DND-41 (cell line): Measurements from ENCODE around the gene ZCCHC14.

ENCODE experiments used
- ATAC-seq: fragments of 200-7000 bp; cut with Tn5 transposase; 3 replicates; pipeline ENCODE4 v1.9.1; 2021; ENCODE audit warnings: low read depth; ENCODE audit not compliant: insufficient read depth
- DNase-seq: peaks from one replicate; pipeline ENCODE4 v3.0.0-alpha.2; 2020
- H2AFZ ChIP-seq: 2 replicates; pipeline ENCODE4 v1.6.0; 2012; ENCODE audit warnings: low read depth, low read length
- H3K27ac ChIP-seq: 2 replicates; pipeline ENCODE4 v1.5.1; 2012; ENCODE audit warnings: low read length, inconsistent platforms
- H3K27me3 ChIP-seq: fragments of 200-600 bp; sonication (generic); 2 replicates; pipeline ENCODE4 v1.6.0; 2012; ENCODE audit warnings: low read length, mild to moderate bottlenecking, inconsistent platforms; ENCODE audit not compliant: insufficient read depth, poor library complexity
- H3K36me3 ChIP-seq: 2 replicates; pipeline ENCODE4 v1.5.1; 2012; ENCODE audit warnings: low read length, inconsistent platforms; ENCODE audit not compliant: insufficient read depth
- H3K4me1 ChIP-seq: 2 replicates; pipeline ENCODE4 v1.5.1; 2012; ENCODE audit warnings: mild to moderate bottlenecking, low read length; ENCODE audit not compliant: insufficient read depth
- H3K4me2 ChIP-seq: 2 replicates; pipeline ENCODE4 v1.6.0; 2012; ENCODE audit warnings: mild to moderate bottlenecking, moderate library complexity, low read length, inconsistent platforms; ENCODE audit not compliant: insufficient read depth
- H3K4me3 ChIP-seq, 2 experiments: fragments of 200-600 bp in 1 of 2; shearing (Covaris generic) in 1 of 2; 2 replicates each; pipeline ENCODE4 v1.5.1; 2012 to 2016; ENCODE audit warnings: inconsistent platforms in 2 of 2, low read length in 2 of 2, mild to moderate bottlenecking in 2 of 2, low read depth in 1 of 2, moderate library complexity in 1 of 2
- H3K79me2 ChIP-seq: 2 replicates; pipeline ENCODE4 v1.6.0; 2012; ENCODE audit warnings: low read length, inconsistent platforms; ENCODE audit not compliant: insufficient read depth
- H3K9ac ChIP-seq: 2 replicates; pipeline ENCODE4 v1.6.0; 2012; ENCODE audit warnings: low read depth, mild to moderate bottlenecking, inconsistent platforms, low read length, moderate library complexity
- H3K9me3 ChIP-seq: 2 replicates; pipeline ENCODE4 v1.5.1; 2012; ENCODE audit warnings: low read length, moderate library complexity, mild to moderate bottlenecking, inconsistent platforms; ENCODE audit not compliant: insufficient read depth, severe bottlenecking
- H4K20me1 ChIP-seq: 2 replicates; pipeline ENCODE4 v1.6.0; 2012; ENCODE audit warnings: low read length; ENCODE audit not compliant: insufficient read depth
- EZH2 ChIP-seq: IDR thresholded peaks from 3 replicates; pipeline ENCODE4 v1.6.1; 2012; ENCODE audit warnings: borderline replicate concordance, low read depth, mild to moderate bottlenecking, moderate library complexity, low read length, inconsistent platforms; ENCODE audit not compliant: severe bottlenecking
- TF ChIP-seq, protein P1 (sequence below): IDR thresholded peaks from 2 replicates; pipeline ENCODE4 v1.5.1; 2012; ENCODE audit warnings: borderline replicate concordance, low read length, moderate library complexity, mild to moderate bottlenecking; ENCODE audit not compliant: poor library complexity, severe bottlenecking; ENCODE audit errors: extremely low read depth

Gene ZCCHC14

GRCh38 chr16:87437911-87438610 lies 54.8 kb downstream of the ZCCHC14 start:
- Histone ChIP-seq H3K27me3 (peaks cover 32% of the 10 kb centered on the region), H4K20me1 (0 out of 2 replicates have a peak, but pooled peaks cover 6% of the 10 kb centered on the region), H3K9ac (no peak overlapping the region), H2AFZ (no peak overlapping the region), H3K4me2 (no peak overlapping the region), H3K4me3 (no peak overlapping the region), H3K27ac (no peak overlapping the region), H3K79me2 (no peaks in the 10 kb centered on the region), H3K9me3 (no peaks in the 10 kb centered on the region), H3K4me1 (no peaks in the 10 kb centered on the region), H3K36me3 (no peaks in the 10 kb centered on the region)
- DNase-seq = no peak
- ATAC-seq = no peak
- no peak for TF ChIP-seq EZH2
- TF ChIP-seq, protein P1, sequence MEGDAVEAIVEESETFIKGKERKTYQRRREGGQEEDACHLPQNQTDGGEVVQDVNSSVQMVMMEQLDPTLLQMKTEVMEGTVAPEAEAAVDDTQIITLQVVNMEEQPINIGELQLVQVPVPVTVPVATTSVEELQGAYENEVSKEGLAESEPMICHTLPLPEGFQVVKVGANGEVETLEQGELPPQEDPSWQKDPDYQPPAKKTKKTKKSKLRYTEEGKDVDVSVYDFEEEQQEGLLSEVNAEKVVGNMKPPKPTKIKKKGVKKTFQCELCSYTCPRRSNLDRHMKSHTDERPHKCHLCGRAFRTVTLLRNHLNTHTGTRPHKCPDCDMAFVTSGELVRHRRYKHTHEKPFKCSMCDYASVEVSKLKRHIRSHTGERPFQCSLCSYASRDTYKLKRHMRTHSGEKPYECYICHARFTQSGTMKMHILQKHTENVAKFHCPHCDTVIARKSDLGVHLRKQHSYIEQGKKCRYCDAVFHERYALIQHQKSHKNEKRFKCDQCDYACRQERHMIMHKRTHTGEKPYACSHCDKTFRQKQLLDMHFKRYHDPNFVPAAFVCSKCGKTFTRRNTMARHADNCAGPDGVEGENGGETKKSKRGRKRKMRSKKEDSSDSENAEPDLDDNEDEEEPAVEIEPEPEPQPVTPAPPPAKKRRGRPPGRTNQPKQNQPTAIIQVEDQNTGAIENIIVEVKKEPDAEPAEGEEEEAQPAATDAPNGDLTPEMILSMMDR = peak; percentile 26

DNA sequence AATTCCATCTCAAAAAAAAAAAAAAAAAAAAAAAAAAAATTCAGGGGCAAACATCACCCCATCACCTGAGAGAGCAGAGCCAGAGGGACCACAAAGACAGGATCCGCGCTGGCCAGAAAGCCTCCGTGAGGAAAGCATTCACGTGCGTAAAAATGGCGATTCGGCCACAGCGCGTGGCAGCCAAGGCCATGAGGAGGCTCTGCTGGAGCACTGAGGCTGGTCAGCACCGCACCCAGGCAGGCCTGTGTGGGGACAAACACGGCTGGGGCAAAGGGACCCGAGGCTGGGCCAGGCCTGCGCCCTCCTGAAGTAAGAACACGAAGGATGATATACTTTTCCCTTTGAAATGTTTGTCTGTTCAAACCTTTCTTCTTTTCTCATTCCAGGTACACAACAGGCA lies 55.5 kb downstream of the ZCCHC14 start:
- TF ChIP-seq EZH2 = no peak
- TF ChIP-seq, protein P1 = no peak
- Histone ChIP-seq H3K4me1 (no peaks in the 10 kb centered on the region), H3K79me2 (no peaks in the 10 kb centered on the region), H3K9me3 (no peaks in the 10 kb centered on the region), H3K27me3 (peaks cover 32% of the 10 kb centered on the region), H2AFZ (no peak overlapping the region), H3K9ac (no peak overlapping the region), H3K27ac (no peak overlapping the region), H4K20me1 (0 out of 2 replicates have a peak, but pooled peaks cover 6% of the 10 kb centered on the region), H3K36me3 (no peaks in the 10 kb centered on the region), H3K4me3 (no peak overlapping the region), H3K4me2 (no peak overlapping the region)
- no peak for ATAC-seq
- DNase-seq = no peak

GRCh38 chr16:87436225-87437172 lies 56.3 kb downstream of the ZCCHC14 start:
- no peak overlapping the region for H2AFZ ChIP-seq
- H4K20me1 ChIP-seq = 0 out of 2 replicates have a peak, but pooled peaks cover 6% of the 10 kb centered on the region
- ATAC-seq = no peak

More at GRCh38 chr16:87436225-87437172, 56.3 kb downstream of the ZCCHC14 start:
- no peak overlapping the region for H3K27ac ChIP-seq
- peaks cover 32% of the 10 kb centered on the region for H3K27me3 ChIP-seq
- DNase-seq = no peak
- H3K36me3 ChIP-seq = no peaks in the 10 kb centered on the region
- H3K9me3 ChIP-seq = no peaks in the 10 kb centered on the region
- H3K9ac ChIP-seq = no peak overlapping the region
- no peak overlapping the region for H3K4me3 ChIP-seq
- no peak overlapping the region for H3K4me2 ChIP-seq
- no peak for TF ChIP-seq EZH2
- TF ChIP-seq, protein P1 = no peak
- H3K79me2 ChIP-seq = no peaks in the 10 kb centered on the region
- no peaks in the 10 kb centered on the region for H3K4me1 ChIP-seq
